GM12878 (cell line): ENCODE results near the gene REPIN1. TPM values are rescaled to one million over a fixed set of nuclear protein-coding genes. Genes with fewer than 3 reads are reported as not detected.
A peak's percentile ranks its signal among the peaks of the same experiment; 100 is the strongest.

Experiments used
- CREB1 ChIP-seq: IDR thresholded peaks from 2 replicates; pipeline ENCODE4 v1.6.1; 2012; ENCODE audit warnings: low read depth, mild to moderate bottlenecking, inconsistent platforms
- EP300 ChIP-seq, 2 experiments: fragments of 150-350 bp in 1 of 2; IDR thresholded peaks; 2 replicates each; pipeline ENCODE4 v1.6.1; 2011 to 2012; ENCODE audit warnings: low read depth in 2 of 2, low read length in 2 of 2, borderline replicate concordance in 1 of 2, improper control_type of control experiment in 1 of 2, inconsistent platforms in 1 of 2; ENCODE audit not compliant: control insufficient read depth in 1 of 2
- MTA2 ChIP-seq: fragments of 450-650 bp; IDR thresholded peaks from 2 replicates; pipeline ENCODE4 v1.6.1; 2016; ENCODE audit warnings: low read depth, mild to moderate bottlenecking, moderate library complexity
- NFYB ChIP-seq: IDR thresholded peaks from 2 replicates; pipeline ENCODE4 v1.6.1; 2011; ENCODE audit warnings: low read depth, mild to moderate bottlenecking, low read length, improper control_type of control experiment, moderate library complexity; ENCODE audit not compliant: insufficient read depth
- NR2F1 ChIP-seq: fragments of 450-650 bp; conservative IDR thresholded peaks from 2 replicates; pipeline ENCODE4 v1.6.1; 2017; ENCODE audit warnings: mild to moderate bottlenecking
- PAX8 ChIP-seq: fragments of 450-650 bp; IDR thresholded peaks from 2 replicates; pipeline ENCODE4 v1.6.1; 2017; ENCODE audit warnings: mild to moderate bottlenecking, moderate library complexity
- POLR2AphosphoS5 ChIP-seq: IDR thresholded peaks from 2 replicates; pipeline ENCODE4 v1.6.1; 2011; ENCODE audit warnings: mild to moderate bottlenecking, low read length, inconsistent platforms
- POU2F2 ChIP-seq: IDR thresholded peaks from 3 replicates; pipeline ENCODE4 v1.6.1; 2011; ENCODE audit warnings: low read depth, mild to moderate bottlenecking, low read length, borderline replicate concordance
- RAD51 ChIP-seq: fragments of 450-650 bp; IDR thresholded peaks from 2 replicates; pipeline ENCODE4 v1.6.1; 2016; ENCODE audit warnings: moderate library complexity, mild to moderate bottlenecking, inconsistent platforms
- SIX5 ChIP-seq: IDR thresholded peaks from 2 replicates; pipeline ENCODE4 v1.6.1; 2011; ENCODE audit warnings: mild to moderate bottlenecking, low read depth, low read length, moderate library complexity; ENCODE audit not compliant: severe bottlenecking
- SMAD5 ChIP-seq: IDR thresholded peaks from 2 replicates; pipeline ENCODE4 v1.6.1; 2016; ENCODE audit warnings: antibody characterized with exemption, low read depth
- TCF3 ChIP-seq: IDR thresholded peaks from 2 replicates; pipeline ENCODE4 v1.6.1; 2012; ENCODE audit warnings: low read depth, mild to moderate bottlenecking, low read length, borderline replicate concordance; ENCODE audit not compliant: insufficient read depth
- polyA plus RNA-seq, 11 experiments: library from polyadenylated mRNA; depleted of rRNA in 4 of 11; unstranded in 6 of 11; stranded (reverse) in 5 of 11; fragments of >200 nt; fragmentation: Nextera tagmentation in 4 of 11; fragmentation: Illumina TruSeq in 1 of 11; extraction: Ambion mirVana in 4 of 11; extraction: Trizol in 1 of 11; gene quantifications; 1 replicate in 1 of 11; 2 replicates in 10 of 11; pipeline versions ENCODE4 v1.2.1 to v1.2.3, GENCODE V29; 2011 to 2016; ENCODE audit warnings: inconsistent platforms in 2 of 11, missing spikeins in 2 of 11, low read depth in 1 of 11
- total RNA-seq, 4 experiments: library from RNA; depleted of rRNA in 3 of 4; stranded (reverse); fragments of >200 nt in 3 of 4; fragmentation: Illumina TruSeq in 1 of 4; extraction: Trizol in 1 of 4; gene quantifications; 2 replicates each; pipeline versions ENCODE4 v1.2.1 to v1.2.3, GENCODE V29; 2013 to 2021
- TF ChIP-seq, protein P1 (sequence below): fragments of 450-650 bp; IDR thresholded peaks from 2 replicates; pipeline ENCODE4 v1.6.1; 2017; ENCODE audit warnings: borderline replicate concordance
- TF ChIP-seq, protein P2 (sequence below): IDR thresholded peaks from 2 replicates; pipeline ENCODE4 v1.6.1; 2012; ENCODE audit warnings: improper control_type of control experiment, low read depth, low read length; ENCODE audit not compliant: insufficient replicate concordance
- TF ChIP-seq, protein P3 (sequence below): IDR thresholded peaks from 2 replicates; pipeline ENCODE4 v1.6.1; 2011; ENCODE audit warnings: borderline replicate concordance, low read depth, mild to moderate bottlenecking, moderate library complexity, mixed read lengths, low read length; ENCODE audit not compliant: insufficient read depth; ENCODE audit errors: extremely low read length
- TF ChIP-seq, protein P4 (sequence below): IDR thresholded peaks from 2 replicates; pipeline ENCODE4 v1.6.1; 2011; ENCODE audit warnings: low read depth, mild to moderate bottlenecking, low read length, moderate library complexity, borderline replicate concordance; ENCODE audit errors: extremely low read depth
- TF ChIP-seq, protein P5 (sequence below): fragments of 450-650 bp; IDR thresholded peaks from 2 replicates; pipeline ENCODE4 v1.6.1; 2017; ENCODE audit warnings: mild to moderate bottlenecking, moderate library complexity

The REPIN1 gene
- total and polyA plus RNA-seq, 10 of the 15 experiments (the other 5 are each of a cell fraction or from before 2014, with no cell fraction given): 5.1 to 172 (median 76.9) TPM

DNA sequence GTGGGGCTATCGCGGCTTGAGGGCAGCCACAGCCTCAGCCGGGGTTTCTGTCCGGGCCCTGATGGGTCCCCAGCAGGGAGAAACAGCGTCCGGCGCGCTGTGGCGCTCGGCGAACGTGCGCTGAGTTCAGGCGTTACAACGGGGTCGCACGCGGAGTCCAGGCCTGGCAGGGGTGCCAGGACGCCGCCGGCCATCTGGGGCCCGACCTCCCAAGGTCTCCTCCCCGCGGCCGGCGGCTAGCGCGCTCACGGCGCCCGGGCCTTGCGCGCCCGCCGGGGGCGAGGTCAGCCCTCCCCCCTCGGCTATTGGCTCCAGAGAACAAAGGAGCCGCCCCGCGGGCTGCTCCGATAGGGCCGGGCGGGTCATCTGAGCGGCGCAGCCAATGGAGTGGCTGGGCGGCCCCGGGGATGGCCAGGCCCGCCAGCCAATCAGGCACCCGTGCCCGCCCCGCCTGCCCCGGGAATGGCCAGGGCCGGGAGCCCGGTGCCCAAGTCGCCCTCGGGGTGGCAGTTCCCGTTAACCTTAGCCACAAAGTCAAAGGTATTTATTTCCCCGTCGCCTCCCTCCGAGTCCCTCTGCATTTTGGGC lies 10.3 kb downstream of the REPIN1 start, which contains the start of gene ZNF775 (continued):
- TF ChIP-seq TCF3 (no peak), SIX5 (no peak), NFYB (peak; percentile 99), RAD51 (peak; percentile 79), NR2F1 (peak; percentile 97), POU2F2 (peak; percentile 52; the same call in 1 of the 3 replicates), PAX8 (no peak), POLR2AphosphoS5 (peak; percentile 81), EP300 (IDR thresholded peaks at IDR 0.05; ENCODE audit: borderline replicate concordance in 1 of 2, control insufficient read depth in 1 of 2, low read depth in 2 of 2, low read length in 2 of 2) (no peak), CREB1 (peak; percentile 14; the same call in 1 of the 2 replicates), SMAD5 (peak; percentile 55; the same call in 1 of the 2 replicates), MTA2 (no peak)
- TF ChIP-seq, protein P1, sequence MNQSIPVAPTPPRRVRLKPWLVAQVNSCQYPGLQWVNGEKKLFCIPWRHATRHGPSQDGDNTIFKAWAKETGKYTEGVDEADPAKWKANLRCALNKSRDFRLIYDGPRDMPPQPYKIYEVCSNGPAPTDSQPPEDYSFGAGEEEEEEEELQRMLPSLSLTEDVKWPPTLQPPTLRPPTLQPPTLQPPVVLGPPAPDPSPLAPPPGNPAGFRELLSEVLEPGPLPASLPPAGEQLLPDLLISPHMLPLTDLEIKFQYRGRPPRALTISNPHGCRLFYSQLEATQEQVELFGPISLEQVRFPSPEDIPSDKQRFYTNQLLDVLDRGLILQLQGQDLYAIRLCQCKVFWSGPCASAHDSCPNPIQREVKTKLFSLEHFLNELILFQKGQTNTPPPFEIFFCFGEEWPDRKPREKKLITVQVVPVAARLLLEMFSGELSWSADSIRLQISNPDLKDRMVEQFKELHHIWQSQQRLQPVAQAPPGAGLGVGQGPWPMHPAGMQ: no peak
- TF ChIP-seq, protein P2, sequence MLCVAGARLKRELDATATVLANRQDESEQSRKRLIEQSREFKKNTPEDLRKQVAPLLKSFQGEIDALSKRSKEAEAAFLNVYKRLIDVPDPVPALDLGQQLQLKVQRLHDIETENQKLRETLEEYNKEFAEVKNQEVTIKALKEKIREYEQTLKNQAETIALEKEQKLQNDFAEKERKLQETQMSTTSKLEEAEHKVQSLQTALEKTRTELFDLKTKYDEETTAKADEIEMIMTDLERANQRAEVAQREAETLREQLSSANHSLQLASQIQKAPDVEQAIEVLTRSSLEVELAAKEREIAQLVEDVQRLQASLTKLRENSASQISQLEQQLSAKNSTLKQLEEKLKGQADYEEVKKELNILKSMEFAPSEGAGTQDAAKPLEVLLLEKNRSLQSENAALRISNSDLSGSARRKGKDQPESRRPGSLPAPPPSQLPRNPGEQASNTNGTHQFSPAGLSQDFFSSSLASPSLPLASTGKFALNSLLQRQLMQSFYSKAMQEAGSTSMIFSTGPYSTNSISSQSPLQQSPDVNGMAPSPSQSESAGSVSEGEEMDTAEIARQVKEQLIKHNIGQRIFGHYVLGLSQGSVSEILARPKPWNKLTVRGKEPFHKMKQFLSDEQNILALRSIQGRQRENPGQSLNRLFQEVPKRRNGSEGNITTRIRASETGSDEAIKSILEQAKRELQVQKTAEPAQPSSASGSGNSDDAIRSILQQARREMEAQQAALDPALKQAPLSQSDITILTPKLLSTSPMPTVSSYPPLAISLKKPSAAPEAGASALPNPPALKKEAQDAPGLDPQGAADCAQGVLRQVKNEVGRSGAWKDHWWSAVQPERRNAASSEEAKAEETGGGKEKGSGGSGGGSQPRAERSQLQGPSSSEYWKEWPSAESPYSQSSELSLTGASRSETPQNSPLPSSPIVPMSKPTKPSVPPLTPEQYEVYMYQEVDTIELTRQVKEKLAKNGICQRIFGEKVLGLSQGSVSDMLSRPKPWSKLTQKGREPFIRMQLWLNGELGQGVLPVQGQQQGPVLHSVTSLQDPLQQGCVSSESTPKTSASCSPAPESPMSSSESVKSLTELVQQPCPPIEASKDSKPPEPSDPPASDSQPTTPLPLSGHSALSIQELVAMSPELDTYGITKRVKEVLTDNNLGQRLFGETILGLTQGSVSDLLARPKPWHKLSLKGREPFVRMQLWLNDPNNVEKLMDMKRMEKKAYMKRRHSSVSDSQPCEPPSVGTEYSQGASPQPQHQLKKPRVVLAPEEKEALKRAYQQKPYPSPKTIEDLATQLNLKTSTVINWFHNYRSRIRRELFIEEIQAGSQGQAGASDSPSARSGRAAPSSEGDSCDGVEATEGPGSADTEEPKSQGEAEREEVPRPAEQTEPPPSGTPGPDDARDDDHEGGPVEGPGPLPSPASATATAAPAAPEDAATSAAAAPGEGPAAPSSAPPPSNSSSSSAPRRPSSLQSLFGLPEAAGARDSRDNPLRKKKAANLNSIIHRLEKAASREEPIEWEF: no peak
- TF ChIP-seq, protein P3, sequence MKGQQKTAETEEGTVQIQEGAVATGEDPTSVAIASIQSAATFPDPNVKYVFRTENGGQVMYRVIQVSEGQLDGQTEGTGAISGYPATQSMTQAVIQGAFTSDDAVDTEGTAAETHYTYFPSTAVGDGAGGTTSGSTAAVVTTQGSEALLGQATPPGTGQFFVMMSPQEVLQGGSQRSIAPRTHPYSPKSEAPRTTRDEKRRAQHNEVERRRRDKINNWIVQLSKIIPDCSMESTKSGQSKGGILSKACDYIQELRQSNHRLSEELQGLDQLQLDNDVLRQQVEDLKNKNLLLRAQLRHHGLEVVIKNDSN: peak; percentile 87
- TF ChIP-seq, protein P4, sequence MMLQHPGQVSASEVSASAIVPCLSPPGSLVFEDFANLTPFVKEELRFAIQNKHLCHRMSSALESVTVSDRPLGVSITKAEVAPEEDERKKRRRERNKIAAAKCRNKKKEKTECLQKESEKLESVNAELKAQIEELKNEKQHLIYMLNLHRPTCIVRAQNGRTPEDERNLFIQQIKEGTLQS: 0 out of 2 replicates have a peak, but pooled peaks have one; percentile 19
- TF ChIP-seq, protein P5, sequence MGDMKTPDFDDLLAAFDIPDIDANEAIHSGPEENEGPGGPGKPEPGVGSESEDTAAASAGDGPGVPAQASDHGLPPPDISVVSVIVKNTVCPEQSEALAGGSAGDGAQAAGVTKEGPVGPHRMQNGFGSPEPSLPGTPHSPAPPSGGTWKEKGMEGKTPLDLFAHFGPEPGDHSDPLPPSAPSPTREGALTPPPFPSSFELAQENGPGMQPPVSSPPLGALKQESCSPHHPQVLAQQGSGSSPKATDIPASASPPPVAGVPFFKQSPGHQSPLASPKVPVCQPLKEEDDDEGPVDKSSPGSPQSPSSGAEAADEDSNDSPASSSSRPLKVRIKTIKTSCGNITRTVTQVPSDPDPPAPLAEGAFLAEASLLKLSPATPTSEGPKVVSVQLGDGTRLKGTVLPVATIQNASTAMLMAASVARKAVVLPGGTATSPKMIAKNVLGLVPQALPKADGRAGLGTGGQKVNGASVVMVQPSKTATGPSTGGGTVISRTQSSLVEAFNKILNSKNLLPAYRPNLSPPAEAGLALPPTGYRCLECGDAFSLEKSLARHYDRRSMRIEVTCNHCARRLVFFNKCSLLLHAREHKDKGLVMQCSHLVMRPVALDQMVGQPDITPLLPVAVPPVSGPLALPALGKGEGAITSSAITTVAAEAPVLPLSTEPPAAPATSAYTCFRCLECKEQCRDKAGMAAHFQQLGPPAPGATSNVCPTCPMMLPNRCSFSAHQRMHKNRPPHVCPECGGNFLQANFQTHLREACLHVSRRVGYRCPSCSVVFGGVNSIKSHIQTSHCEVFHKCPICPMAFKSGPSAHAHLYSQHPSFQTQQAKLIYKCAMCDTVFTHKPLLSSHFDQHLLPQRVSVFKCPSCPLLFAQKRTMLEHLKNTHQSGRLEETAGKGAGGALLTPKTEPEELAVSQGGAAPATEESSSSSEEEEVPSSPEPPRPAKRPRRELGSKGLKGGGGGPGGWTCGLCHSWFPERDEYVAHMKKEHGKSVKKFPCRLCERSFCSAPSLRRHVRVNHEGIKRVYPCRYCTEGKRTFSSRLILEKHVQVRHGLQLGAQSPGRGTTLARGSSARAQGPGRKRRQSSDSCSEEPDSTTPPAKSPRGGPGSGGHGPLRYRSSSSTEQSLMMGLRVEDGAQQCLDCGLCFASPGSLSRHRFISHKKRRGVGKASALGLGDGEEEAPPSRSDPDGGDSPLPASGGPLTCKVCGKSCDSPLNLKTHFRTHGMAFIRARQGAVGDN: peak; percentile 55
